Kidney (tissue), 14 donors: ENCODE results near the gene KLF1. TPM values are rescaled to one million over a fixed set of nuclear protein-coding genes. Genes with fewer than 3 reads are reported as not detected.

Experiments
- DNase-seq, 5 donors: peaks; one replicate each; pipeline ENCODE4 v3.0.0-alpha.2; 2013 to 2020
- FAIRE-seq: peaks from 2 replicates; lab custom pipeline; 2012; peaks lifted over from hg19 to GRCh38; lab: Jason Lieb, UNC
- H3K27ac ChIP-seq, 2 donors: one replicate each; pipeline ENCODE4 v1.7.0; 2013; ENCODE audit warnings: low read depth in 2 of 2, low read length in 2 of 2, inconsistent platforms in 1 of 2
- H3K27me3 ChIP-seq: one replicate; pipeline ENCODE4 v1.7.1; 2013; ENCODE audit warnings: low read length, inconsistent platforms; ENCODE audit not compliant: control insufficient read depth, insufficient read depth
- H3K36me3 ChIP-seq, 3 donors: one replicate each; pipeline versions ENCODE4 v1.7.0 to v1.7.1; 2013; ENCODE audit warnings: low read length in 3 of 3, control low read depth in 1 of 3, inconsistent platforms in 1 of 3; ENCODE audit not compliant: insufficient read depth in 3 of 3, control insufficient read depth in 2 of 3
- H3K4me1 ChIP-seq, 3 donors: one replicate each; pipeline versions ENCODE4 v1.7.0 to v1.7.1; 2013; ENCODE audit warnings: low read length in 3 of 3, inconsistent platforms in 1 of 3, low read depth in 1 of 3; ENCODE audit not compliant: control insufficient read depth in 2 of 3, insufficient read depth in 2 of 3
- H3K4me3 ChIP-seq, 3 donors: one replicate each; pipeline versions ENCODE4 v1.7.0 to v1.8.1; 2013; ENCODE audit warnings: low read length in 3 of 3, control low read depth in 1 of 3, inconsistent platforms in 1 of 3
- H3K9ac ChIP-seq, 3 donors: one replicate each; pipeline versions ENCODE4 v1.7.0 to v1.7.1; 2013; ENCODE audit warnings: low read length in 3 of 3, control low read depth in 1 of 3, inconsistent platforms in 1 of 3
- H3K9me3 ChIP-seq, 3 donors: one replicate each; pipeline versions ENCODE4 v1.7.0 to v1.7.1; 2013; ENCODE audit warnings: low read length in 3 of 3, control low read depth in 1 of 3, inconsistent platforms in 1 of 3; ENCODE audit not compliant: control insufficient read depth in 2 of 3, insufficient read depth in 1 of 3
- CTCF ChIP-seq: IDR thresholded peaks from 3 replicates; pipeline ENCODE4 v1.5.1; 2012; ENCODE audit warnings: mild to moderate bottlenecking, moderate library complexity, borderline replicate concordance; ENCODE audit not compliant: insufficient read depth; ENCODE audit errors: extremely low read depth
- intact Hi-C: fragments of 100-400 bp; cut with DNase I; formaldehyde crosslinking; loops from one replicate; pipeline ENCODE4 v1.11.1; 2022
- polyA plus RNA-seq: library from polyadenylated mRNA; stranded (reverse); fragments of 350-450 nt; fragmentation: Illumina TruSeq; extraction: RNeasy Lipid Tissue Mini Kit (QIAGEN cat#74804); gene quantifications from one replicate; pipeline ENCODE4 v1.2.3, GENCODE V29; 2014; ENCODE audit warnings: low read depth, low replicate concordance; ENCODE audit not compliant: insufficient read depth
- total RNA-seq: library from RNA; stranded (reverse); fragmentation: NEBNext Ultra II Directional; extraction: Animal tissue kit (Norgen Biotek cat#: 25700); gene quantifications from one replicate; pipeline ENCODE4 v1.2.1, GENCODE V29; 2021
- donor health status: control.
- donor health status: control.
- donor health status: control.
- donor health status: control.
- donor health status: control.
- donor health status: DM: yes; HTN: yes; CAD: no.
- donor health status: Normal renal cell carcinoma (clear cell type).

Gene KLF1
- total and polyA plus RNA-seq, 2 donors from 2014 or later = not detected

DNA sequence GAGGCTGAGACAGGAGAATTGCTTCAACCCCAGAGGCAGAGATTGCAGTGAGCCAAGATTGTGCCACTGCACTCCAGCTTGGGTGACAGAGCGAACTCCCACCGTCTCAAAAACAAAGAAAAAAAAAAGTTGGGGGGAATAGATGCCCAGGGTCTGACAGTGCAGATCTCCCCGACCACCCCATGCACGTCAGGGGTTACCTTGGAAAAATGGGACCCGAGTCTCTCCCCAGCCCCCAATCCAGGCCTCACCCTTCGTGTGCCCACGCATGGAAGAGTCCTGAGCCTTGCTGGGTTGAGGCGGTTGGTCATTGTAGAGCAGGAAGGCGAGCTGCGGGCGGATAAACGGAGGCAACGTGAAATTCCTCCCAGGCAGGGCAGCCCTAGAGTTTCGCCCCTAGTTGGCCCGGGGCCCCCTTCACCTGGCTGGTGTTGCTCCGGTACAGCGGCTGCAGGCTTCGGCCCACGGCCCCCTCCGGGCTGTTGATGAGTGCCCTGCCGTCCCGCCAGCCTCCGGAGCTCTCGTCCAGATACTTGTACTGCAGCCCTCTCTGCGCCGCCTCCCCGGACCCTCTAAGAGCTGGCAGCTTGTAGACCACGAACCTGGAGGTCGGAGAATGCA lies 6.3 kb downstream of the KLF1 start:
- Histone ChIP-seq H3K4me1 (peaks cover 0 to 2% (median 0%) of the 10 kb centered on the region in 3 donors), H3K27me3 (peaks cover 8% of the 10 kb centered on the region), H3K27ac (peak overlapping the region; percentile 12 to 69), H3K9ac (peak overlapping the region in 2 of 3 donors; percentile 77), H3K36me3 (peaks cover 0 to 7% (median 6%) of the 10 kb centered on the region in 3 donors), H3K9me3 (no peaks in the 10 kb centered on the region), H3K4me3 (peak overlapping the region; percentile 32 to 81 (median 68))
- intact Hi-C loops = no loop called here
- DNase-seq = peak in 3 of 5 donors; percentile 36 to 81 (median 41)
- no peak for TF ChIP-seq CTCF
- no peak for FAIRE-seq

DNA sequence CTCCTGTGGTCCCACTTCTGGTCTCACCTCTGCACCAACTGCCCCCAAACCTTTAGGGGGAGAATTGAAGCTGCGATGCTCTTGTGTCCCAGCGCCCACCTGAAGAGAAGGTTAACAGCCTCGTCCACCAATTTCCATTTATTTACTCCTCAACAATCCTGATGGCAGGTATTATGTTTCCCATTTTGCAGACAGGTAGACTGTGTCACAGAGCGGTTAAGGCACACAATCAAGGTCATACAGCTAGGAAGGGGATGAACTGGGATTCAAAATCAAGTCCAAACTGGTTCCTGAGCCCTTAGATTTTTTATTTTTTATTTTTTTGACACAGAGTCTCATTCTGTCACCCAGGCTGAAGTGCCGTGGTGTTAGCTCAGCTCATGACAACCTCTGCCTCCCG lies 11.9 kb downstream of the KLF1 start:
- H3K36me3 ChIP-seq = peaks cover 0 to 7% (median 6%) of the 10 kb centered on the region in 3 donors
- no peaks in the 10 kb centered on the region for H3K9me3 ChIP-seq
- intact Hi-C loops = no loop called here
- no peak for TF ChIP-seq CTCF
- H3K4me1 ChIP-seq = no peaks in the 10 kb centered on the region
- H3K27me3 ChIP-seq = no peaks in the 10 kb centered on the region
- no peak overlapping the region for H3K27ac ChIP-seq
- no peak overlapping the region for H3K9ac ChIP-seq
- no peak for FAIRE-seq
- no peak for DNase-seq
- no peak overlapping the region for H3K4me3 ChIP-seq

GRCh38 chr19:12873891-12874745 lies 12.9 kb downstream of the KLF1 start:
- Histone ChIP-seq H3K9me3 (no peaks in the 10 kb centered on the region), H3K27ac (no peak overlapping the region), H3K36me3 (peaks cover 0 to 7% (median 6%) of the 10 kb centered on the region in 3 donors), H3K27me3 (no peaks in the 10 kb centered on the region), H3K4me3 (no peak overlapping the region), H3K4me1 (no peaks in the 10 kb centered on the region), H3K9ac (no peak overlapping the region)
- DNase-seq (no peak), FAIRE-seq (no peak)
- intact Hi-C loops = no loop called here
- no peak for TF ChIP-seq CTCF
